Loucy (cell line): ENCODE measurements around the gene SLC39A13.

Experiments
- H2AFZ ChIP-seq: fragments of 200-600 bp; sonication (generic); 2 replicates; pipeline ENCODE4 v1.6.0; 2016; ENCODE audit warnings: antibody characterized with exemption, mild to moderate bottlenecking, low read length, moderate library complexity
- H3F3A ChIP-seq: fragments of 200-600 bp; 2 replicates; pipeline ENCODE4 v1.6.0; 2016; ENCODE audit warnings: antibody characterized with exemption, low read depth, mild to moderate bottlenecking
- H3K27me3 ChIP-seq: fragments of 200-600 bp; sonication (generic); 2 replicates; pipeline ENCODE4 v1.6.1; 2014; ENCODE audit warnings: low read length, mild to moderate bottlenecking; ENCODE audit not compliant: insufficient read depth, poor library complexity, severe bottlenecking
- H3K36me3 ChIP-seq: fragments of 200-600 bp; sonication (generic); 2 replicates; pipeline ENCODE4 v1.6.1; 2016; ENCODE audit warnings: low read length; ENCODE audit not compliant: insufficient read depth
- H3K4me1 ChIP-seq: fragments of 200-600 bp; sonication (generic); 2 replicates; pipeline ENCODE4 v1.5.1; 2014; ENCODE audit warnings: low read length, mild to moderate bottlenecking; ENCODE audit not compliant: insufficient read depth, poor library complexity, severe bottlenecking
- H3K4me2 ChIP-seq: fragments of 200-600 bp; sonication (generic); 2 replicates; pipeline ENCODE4 v1.6.0; 2014; ENCODE audit warnings: antibody characterized with exemption, low read length, low read depth, mild to moderate bottlenecking; ENCODE audit not compliant: poor library complexity, severe bottlenecking
- H3K4me3 ChIP-seq: fragments of 200-600 bp; sonication (generic); 2 replicates; pipeline ENCODE4 v1.5.1; 2014; ENCODE audit warnings: low read length, mild to moderate bottlenecking, mixed read lengths; ENCODE audit not compliant: poor library complexity, severe bottlenecking
- H3K79me2 ChIP-seq: fragments of 200-600 bp; sonication (generic); 2 replicates; pipeline ENCODE4 v1.6.1; 2014; ENCODE audit warnings: low read length; ENCODE audit not compliant: insufficient read depth
- H3K9ac ChIP-seq: fragments of 200-600 bp; sonication (generic); 2 replicates; pipeline ENCODE4 v1.6.0; 2014; ENCODE audit warnings: mild to moderate bottlenecking, low read depth, low read length, moderate library complexity; ENCODE audit not compliant: poor library complexity, severe bottlenecking
- H3K9me2 ChIP-seq: fragments of 200-600 bp; sonication (generic); replicated peaks from 2 replicates; pipeline ENCODE4 v1.6.1; 2016; ENCODE audit warnings: low read depth, low read length, mixed read lengths
- H3K9me3 ChIP-seq: fragments of 200-600 bp; sonication (generic); 2 replicates; pipeline ENCODE4 v1.6.1; 2014; ENCODE audit warnings: mild to moderate bottlenecking, antibody characterized with exemption, low read length, low read depth; ENCODE audit not compliant: insufficient read depth
- H4K20me1 ChIP-seq: fragments of 200-600 bp; sonication (generic); 2 replicates; pipeline ENCODE4 v1.6.0; 2014; ENCODE audit warnings: antibody characterized with exemption, low read length, mild to moderate bottlenecking; ENCODE audit not compliant: insufficient read depth, poor library complexity, severe bottlenecking
- EZH2phosphoT487 ChIP-seq: fragments of 200-600 bp; IDR thresholded peaks from 2 replicates; pipeline ENCODE4 v1.6.1; 2018; ENCODE audit warnings: antibody characterized with exemption, mild to moderate bottlenecking, moderate library complexity, borderline replicate concordance
- TF ChIP-seq, protein P1 (sequence below): fragments of 200-600 bp; sonication (generic); conservative IDR thresholded peaks from 2 replicates; pipeline ENCODE4 v1.5.1; 2014; ENCODE audit warnings: mild to moderate bottlenecking, antibody characterized with exemption, low read length

The SLC39A13 gene

DNA sequence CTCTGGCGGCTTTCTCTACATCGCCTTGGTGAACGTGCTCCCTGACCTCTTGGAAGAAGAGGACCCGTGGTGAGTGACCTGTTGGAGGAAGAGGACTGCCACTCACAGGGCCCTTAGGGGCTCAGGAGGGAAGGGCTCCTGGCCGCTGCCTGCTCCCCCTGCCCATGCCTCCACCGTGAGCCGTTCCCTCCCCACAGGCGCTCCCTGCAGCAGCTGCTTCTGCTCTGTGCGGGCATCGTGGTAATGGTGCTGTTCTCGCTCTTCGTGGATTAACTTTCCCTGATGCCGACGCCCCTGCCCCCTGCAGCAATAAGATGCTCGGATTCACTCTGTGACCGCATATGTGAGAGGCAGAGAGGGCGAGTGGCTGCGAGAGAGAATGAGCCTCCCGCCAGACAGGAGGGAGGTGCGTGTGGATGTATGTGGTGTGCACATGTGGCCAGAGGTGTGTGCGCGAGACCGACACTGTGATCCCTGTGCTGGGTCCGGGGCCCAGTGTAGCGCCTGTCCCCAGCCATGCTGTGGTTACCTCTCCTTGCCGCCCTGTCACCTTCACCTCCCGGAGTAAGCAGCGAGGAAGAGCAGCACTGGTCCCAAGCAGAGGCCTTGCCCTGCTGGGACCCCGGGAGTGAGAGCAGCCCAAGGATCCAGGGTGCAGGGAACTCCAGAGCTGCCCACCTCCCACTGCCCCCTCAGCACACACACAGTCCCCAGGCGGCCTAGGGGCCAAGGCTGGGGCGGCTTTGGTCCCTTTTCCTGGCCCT lies 6.9 kb downstream of the SLC39A13 start:
- no peaks in the 10 kb centered on the region for H3K79me2 ChIP-seq
- no peak overlapping the region for H3K4me3 ChIP-seq
- TF ChIP-seq, protein P1, sequence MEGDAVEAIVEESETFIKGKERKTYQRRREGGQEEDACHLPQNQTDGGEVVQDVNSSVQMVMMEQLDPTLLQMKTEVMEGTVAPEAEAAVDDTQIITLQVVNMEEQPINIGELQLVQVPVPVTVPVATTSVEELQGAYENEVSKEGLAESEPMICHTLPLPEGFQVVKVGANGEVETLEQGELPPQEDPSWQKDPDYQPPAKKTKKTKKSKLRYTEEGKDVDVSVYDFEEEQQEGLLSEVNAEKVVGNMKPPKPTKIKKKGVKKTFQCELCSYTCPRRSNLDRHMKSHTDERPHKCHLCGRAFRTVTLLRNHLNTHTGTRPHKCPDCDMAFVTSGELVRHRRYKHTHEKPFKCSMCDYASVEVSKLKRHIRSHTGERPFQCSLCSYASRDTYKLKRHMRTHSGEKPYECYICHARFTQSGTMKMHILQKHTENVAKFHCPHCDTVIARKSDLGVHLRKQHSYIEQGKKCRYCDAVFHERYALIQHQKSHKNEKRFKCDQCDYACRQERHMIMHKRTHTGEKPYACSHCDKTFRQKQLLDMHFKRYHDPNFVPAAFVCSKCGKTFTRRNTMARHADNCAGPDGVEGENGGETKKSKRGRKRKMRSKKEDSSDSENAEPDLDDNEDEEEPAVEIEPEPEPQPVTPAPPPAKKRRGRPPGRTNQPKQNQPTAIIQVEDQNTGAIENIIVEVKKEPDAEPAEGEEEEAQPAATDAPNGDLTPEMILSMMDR = no peak
- TF ChIP-seq EZH2phosphoT487 = no peak
- no peaks in the 10 kb centered on the region for H3F3A ChIP-seq
- H3K36me3 ChIP-seq = peaks cover 27% of the 10 kb centered on the region; the same call in 1 of the 2 replicates
- H3K9me3 ChIP-seq = no peaks in the 10 kb centered on the region
- no peaks in the 10 kb centered on the region for H3K4me1 ChIP-seq
- no peaks in the 10 kb centered on the region for H3K27me3 ChIP-seq
- H3K9ac ChIP-seq = no peak overlapping the region
- no peaks in the 10 kb centered on the region for H4K20me1 ChIP-seq
- H3K9me2 ChIP-seq = no peaks in the 10 kb centered on the region
- H2AFZ ChIP-seq = no peak overlapping the region
- no peak overlapping the region for H3K4me2 ChIP-seq

DNA sequence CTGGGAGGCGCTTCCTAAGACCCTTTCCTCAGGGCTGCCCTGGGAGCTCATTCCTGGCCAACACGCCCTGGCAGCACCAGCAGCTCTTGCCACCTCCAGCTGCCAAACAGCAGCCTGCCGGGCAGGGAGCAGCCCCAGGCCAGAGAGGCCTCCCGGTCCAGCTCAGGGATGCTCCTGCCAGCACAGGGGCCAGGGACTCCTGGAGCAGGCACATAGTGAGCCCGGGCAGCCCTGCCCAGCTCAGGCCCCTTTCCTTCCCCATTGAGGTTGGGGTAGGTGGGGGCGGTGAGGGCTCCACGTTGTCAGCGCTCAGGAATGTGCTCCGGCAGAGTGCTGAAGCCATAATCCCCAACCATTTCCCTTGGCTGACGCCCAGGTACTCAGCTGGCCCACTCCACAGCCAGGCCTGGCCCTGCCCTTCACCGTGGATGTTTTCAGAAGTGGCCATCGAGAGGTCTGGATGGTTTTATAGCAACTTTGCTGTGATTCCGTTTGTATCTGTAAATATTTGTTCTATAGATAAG lies 7.6 kb downstream of the SLC39A13 start:
- Histone ChIP-seq H3K9me2 (no peaks in the 10 kb centered on the region), H3K9ac (no peak overlapping the region), H3K79me2 (no peaks in the 10 kb centered on the region), H3K9me3 (no peaks in the 10 kb centered on the region), H3K4me3 (no peak overlapping the region), H3K4me2 (no peak overlapping the region), H4K20me1 (no peaks in the 10 kb centered on the region), H3K4me1 (no peaks in the 10 kb centered on the region), H3F3A (no peaks in the 10 kb centered on the region), H3K27me3 (no peaks in the 10 kb centered on the region), H3K36me3 (peaks cover 34% of the 10 kb centered on the region; the same call in 1 of the 2 replicates), H2AFZ (no peak overlapping the region)
- TF ChIP-seq EZH2phosphoT487 = no peak
- TF ChIP-seq, protein P1 = no peak

DNA sequence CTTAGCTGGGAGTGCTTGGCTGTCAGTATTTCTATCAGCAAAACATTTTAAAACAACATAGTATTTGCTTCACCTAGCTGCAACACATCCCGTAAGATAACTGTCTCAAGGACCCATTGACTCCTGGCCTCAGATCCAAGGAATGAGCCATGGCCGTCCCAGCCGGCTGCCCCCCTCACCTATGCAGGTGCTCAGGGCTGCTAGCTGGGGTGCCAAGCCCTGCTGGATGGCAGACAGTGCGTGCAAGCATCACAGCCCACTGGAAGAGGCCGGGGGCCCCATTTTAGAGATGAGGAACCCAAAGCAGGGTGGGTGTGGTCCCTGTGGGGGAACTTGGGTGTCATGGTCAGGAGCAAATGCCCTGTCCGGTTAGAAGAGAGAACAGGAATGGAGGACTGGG lies 9.3 kb downstream of the SLC39A13 start:
- H2AFZ ChIP-seq = no peak overlapping the region
- peaks cover 49% of the 10 kb centered on the region; the same call in 1 of the 2 replicates for H3K36me3 ChIP-seq
- no peak overlapping the region for H3K4me2 ChIP-seq
- TF ChIP-seq, protein P1 = no peak
- TF ChIP-seq EZH2phosphoT487 = no peak
- no peaks in the 10 kb centered on the region for H4K20me1 ChIP-seq
- no peaks in the 10 kb centered on the region for H3K4me1 ChIP-seq
- H3K27me3 ChIP-seq = no peaks in the 10 kb centered on the region
- no peak overlapping the region for H3K9ac ChIP-seq
- no peaks in the 10 kb centered on the region for H3K9me3 ChIP-seq
- H3F3A ChIP-seq = no peaks in the 10 kb centered on the region
- H3K4me3 ChIP-seq = no peak overlapping the region
- peaks cover 7% of the 10 kb centered on the region; the same call in 1 of the 2 replicates for H3K79me2 ChIP-seq
- no peaks in the 10 kb centered on the region for H3K9me2 ChIP-seq
